Fibroblast of lung (primary cell): ENCODE measurements around the gene PGM2. TPM values are rescaled to one million over a fixed set of nuclear protein-coding genes. Genes with fewer than 3 reads are reported as not detected.

ENCODE experiments used
- DNase-seq, 2 donors: peaks; one replicate each; pipeline versions ENCODE4 v3.0.0 to v3.0.0-alpha.2; 2010; ENCODE audit warnings: low read depth in 2 of 2
- H2AFZ ChIP-seq: 2 replicates; pipeline ENCODE4 v1.5.1; 2012; ENCODE audit warnings: low read length, control low read depth, inconsistent platforms
- H3K27ac ChIP-seq: 2 replicates; pipeline ENCODE4 v1.5.1; 2011; ENCODE audit warnings: low read length, control low read depth; ENCODE audit not compliant: insufficient read depth
- H3K27me3 ChIP-seq: 2 replicates; pipeline ENCODE4 v1.5.1; 2011; ENCODE audit warnings: mild to moderate bottlenecking, low read length; ENCODE audit not compliant: control insufficient read depth, insufficient read depth
- H3K36me3 ChIP-seq: 2 replicates; pipeline ENCODE4 v1.5.1; 2011; ENCODE audit warnings: low read length; ENCODE audit not compliant: control insufficient read depth, insufficient read depth
- H3K4me1 ChIP-seq: 2 replicates; pipeline ENCODE4 v1.5.1; 2011; ENCODE audit warnings: low read length; ENCODE audit not compliant: control insufficient read depth, insufficient read depth; ENCODE audit errors: extremely low read depth
- H3K4me2 ChIP-seq: 2 replicates; pipeline ENCODE4 v1.5.1; 2011; ENCODE audit warnings: low read length, control low read depth; ENCODE audit not compliant: insufficient read depth; ENCODE audit errors: extremely low read depth
- H3K4me3 ChIP-seq, 4 experiments: fragments of 200-600 bp in 1 of 4; sonication (generic) in 1 of 4; replicated peaks in 1 of 4; 2 replicates each; pipeline ENCODE4 v1.5.1; 2011 to 2016; ENCODE audit warnings: low read length in 4 of 4, low read depth in 3 of 4, mild to moderate bottlenecking in 3 of 4, control low read depth in 2 of 4, inconsistent platforms in 1 of 4, mixed read lengths in 1 of 4; ENCODE audit not compliant: insufficient read depth in 1 of 4; ENCODE audit errors: control extremely low read depth in 1 of 4
- H3K79me2 ChIP-seq: 2 replicates; pipeline ENCODE4 v1.5.1; 2012; ENCODE audit warnings: mild to moderate bottlenecking, low read length, inconsistent platforms; ENCODE audit not compliant: control insufficient read depth, insufficient read depth
- H3K9ac ChIP-seq: 2 replicates; pipeline ENCODE4 v1.5.1; 2011; ENCODE audit warnings: mild to moderate bottlenecking, low read length, control low read depth; ENCODE audit not compliant: insufficient read depth
- H3K9me3 ChIP-seq: 2 replicates; pipeline ENCODE4 v1.5.1; 2012; ENCODE audit warnings: low read depth, low read length; ENCODE audit not compliant: control insufficient read depth, insufficient read depth
- H4K20me1 ChIP-seq: 2 replicates; pipeline ENCODE4 v1.5.1; 2011; ENCODE audit warnings: low read length; ENCODE audit not compliant: control insufficient read depth, insufficient read depth; ENCODE audit errors: extremely low read depth
- EZH2 ChIP-seq: IDR thresholded peaks from 2 replicates; pipeline ENCODE4 v1.5.1; 2012; ENCODE audit warnings: low read length, control low read depth, mild to moderate bottlenecking; ENCODE audit errors: missing control alignments
- polyA plus RNA-seq, 2 donors: library from polyadenylated mRNA; depleted of rRNA in 1 of 2; stranded (reverse) in 1 of 2; unstranded in 1 of 2; fragments of >200 nt; gene quantifications; 2 replicates each; pipeline ENCODE4 v1.2.1, GENCODE V29; 2011 to 2012; ENCODE audit warnings: missing spikeins in 1 of 2
- total RNA-seq: library from RNA; depleted of rRNA; stranded (reverse); fragments of >200 nt; gene quantifications from 2 replicates; pipeline ENCODE4 v1.2.1, GENCODE V29; 2014
- TF ChIP-seq, protein P1 (sequence below), 2 donors: IDR thresholded peaks in 1 of 2; conservative IDR thresholded peaks in 1 of 2; 1 replicate in 1 of 2; 2 replicates in 1 of 2; pipeline ENCODE4 v1.5.1; 2011 to 2012; ENCODE audit warnings: low read length in 2 of 2, control low read depth in 1 of 2, inconsistent platforms in 1 of 2, low read depth in 1 of 2, mild to moderate bottlenecking in 1 of 2

PGM2 gene
- total and polyA plus RNA-seq, 2 donors (not counting 1 experiment from before 2014, with no cell fraction given), result 15.0 to 15.1 TPM

DNA sequence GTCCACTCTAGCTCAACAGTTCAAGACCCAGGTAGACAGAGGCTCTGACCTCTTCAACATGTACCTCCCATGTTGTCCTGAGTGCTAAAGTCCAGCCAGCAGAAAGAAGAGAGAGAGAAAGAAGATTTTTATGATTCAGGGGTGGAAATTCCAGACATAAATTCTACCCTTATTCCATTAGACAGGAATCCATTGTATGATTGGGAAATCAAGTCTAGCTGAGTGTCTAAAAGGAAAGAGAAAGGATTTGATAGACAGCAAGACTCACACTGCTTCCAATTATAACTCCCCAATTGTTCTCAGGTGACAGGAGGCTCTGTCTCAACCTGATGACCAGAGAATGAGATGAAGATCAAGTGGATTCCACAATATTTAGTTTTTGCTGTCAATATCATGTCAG lies 27.9 kb upstream of the PGM2 start:
- no peaks in the 10 kb centered on the region for H3K9me3 ChIP-seq
- H3K4me1 ChIP-seq, result no peaks in the 10 kb centered on the region
- DNase-seq, result no peak
- no peak overlapping the region for H3K4me2 ChIP-seq
- H3K79me2 ChIP-seq, result no peaks in the 10 kb centered on the region
- no peaks in the 10 kb centered on the region for H4K20me1 ChIP-seq
- peaks cover 8% of the 10 kb centered on the region for H3K27me3 ChIP-seq
- H3K27ac ChIP-seq, result no peak overlapping the region
- no peak overlapping the region for H3K4me3 ChIP-seq
- no peaks in the 10 kb centered on the region for H3K36me3 ChIP-seq
- TF ChIP-seq, protein P1, sequence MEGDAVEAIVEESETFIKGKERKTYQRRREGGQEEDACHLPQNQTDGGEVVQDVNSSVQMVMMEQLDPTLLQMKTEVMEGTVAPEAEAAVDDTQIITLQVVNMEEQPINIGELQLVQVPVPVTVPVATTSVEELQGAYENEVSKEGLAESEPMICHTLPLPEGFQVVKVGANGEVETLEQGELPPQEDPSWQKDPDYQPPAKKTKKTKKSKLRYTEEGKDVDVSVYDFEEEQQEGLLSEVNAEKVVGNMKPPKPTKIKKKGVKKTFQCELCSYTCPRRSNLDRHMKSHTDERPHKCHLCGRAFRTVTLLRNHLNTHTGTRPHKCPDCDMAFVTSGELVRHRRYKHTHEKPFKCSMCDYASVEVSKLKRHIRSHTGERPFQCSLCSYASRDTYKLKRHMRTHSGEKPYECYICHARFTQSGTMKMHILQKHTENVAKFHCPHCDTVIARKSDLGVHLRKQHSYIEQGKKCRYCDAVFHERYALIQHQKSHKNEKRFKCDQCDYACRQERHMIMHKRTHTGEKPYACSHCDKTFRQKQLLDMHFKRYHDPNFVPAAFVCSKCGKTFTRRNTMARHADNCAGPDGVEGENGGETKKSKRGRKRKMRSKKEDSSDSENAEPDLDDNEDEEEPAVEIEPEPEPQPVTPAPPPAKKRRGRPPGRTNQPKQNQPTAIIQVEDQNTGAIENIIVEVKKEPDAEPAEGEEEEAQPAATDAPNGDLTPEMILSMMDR (conservative IDR thresholded peaks at IDR 0.05 in 1 of 2, IDR thresholded peaks at IDR 0.05 in 1 of 2; ENCODE audit: low read depth in 1 of 2, low read length in 2 of 2), result no peak
- no peak for TF ChIP-seq EZH2
- H2AFZ ChIP-seq, result no peak overlapping the region
- H3K9ac ChIP-seq, result no peak overlapping the region

DNA sequence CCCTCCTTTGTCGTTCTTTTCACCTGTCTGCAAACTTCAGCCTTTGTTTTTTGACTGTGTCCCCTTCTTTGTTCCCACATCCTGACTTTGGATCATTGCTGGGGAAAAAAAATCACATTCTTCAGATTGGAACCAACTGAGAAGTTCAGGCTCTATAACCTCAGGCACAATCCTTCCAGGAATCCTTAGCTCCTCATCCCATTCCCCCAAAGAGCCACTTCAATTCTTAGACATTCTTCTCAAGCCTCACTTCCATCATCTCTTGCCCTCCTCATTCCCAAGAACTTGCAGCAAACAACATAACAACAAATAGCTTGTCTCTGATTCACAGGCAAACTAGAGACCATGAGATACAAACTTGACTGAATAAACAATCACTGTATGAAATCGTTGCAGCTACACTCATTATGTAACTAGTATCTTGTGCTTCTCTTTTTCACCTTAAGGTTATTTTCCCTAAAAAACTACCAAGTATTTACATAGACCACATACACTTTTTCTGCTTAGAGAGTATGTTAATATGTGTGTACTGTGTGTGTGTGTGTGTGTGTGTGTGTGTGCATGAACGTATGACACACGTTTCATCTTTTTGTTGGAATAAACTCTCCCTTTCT lies 26.4 kb upstream of the PGM2 start:
- no peaks in the 10 kb centered on the region for H3K79me2 ChIP-seq
- H3K36me3 ChIP-seq, result no peaks in the 10 kb centered on the region
- no peak overlapping the region for H3K9ac ChIP-seq
- no peaks in the 10 kb centered on the region for H3K4me1 ChIP-seq
- H3K27ac ChIP-seq, result no peak overlapping the region
- H3K27me3 ChIP-seq, result peaks cover 8% of the 10 kb centered on the region
- H3K4me3 ChIP-seq, result no peak overlapping the region
- no peak for TF ChIP-seq EZH2
- TF ChIP-seq, protein P1 (conservative IDR thresholded peaks at IDR 0.05 in 1 of 2, IDR thresholded peaks at IDR 0.05 in 1 of 2; ENCODE audit: low read depth in 1 of 2, low read length in 2 of 2), result no peak
- H2AFZ ChIP-seq, result no peak overlapping the region
- no peaks in the 10 kb centered on the region for H4K20me1 ChIP-seq
- no peak overlapping the region for H3K4me2 ChIP-seq
- H3K9me3 ChIP-seq, result no peaks in the 10 kb centered on the region
- no peak for DNase-seq

DNA sequence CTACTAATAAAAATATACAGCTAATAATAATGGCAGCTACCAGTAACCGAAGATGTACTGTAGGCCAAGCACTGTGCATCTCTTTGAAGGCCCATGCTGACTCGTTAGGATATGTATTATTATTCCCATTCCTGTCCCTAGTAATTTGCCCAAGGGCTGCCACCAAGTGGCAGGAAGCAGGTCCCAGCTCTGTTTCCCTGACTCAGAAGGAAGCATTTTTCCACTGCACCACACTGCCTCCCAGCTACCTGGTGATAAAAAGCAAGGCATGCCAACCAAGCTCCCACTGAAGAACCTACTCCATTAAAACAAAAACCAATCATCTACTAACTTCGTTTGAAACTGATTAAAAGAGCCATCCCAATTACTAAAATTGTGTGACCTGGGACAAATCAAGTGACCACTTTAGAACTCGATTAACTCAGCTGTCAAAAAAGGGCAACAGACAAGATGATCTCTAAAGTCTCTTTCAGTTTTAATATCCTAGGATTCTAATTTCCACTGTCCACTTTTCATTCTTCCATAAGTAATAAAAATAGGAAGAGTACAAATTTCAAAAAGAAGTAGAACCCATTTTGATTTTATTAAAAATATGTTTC lies 24.3 kb upstream of the PGM2 start:
- H3K36me3 ChIP-seq, result no peaks in the 10 kb centered on the region
- peak; percentile 54 to 80 for DNase-seq
- no peak overlapping the region for H3K4me3 ChIP-seq
- no peak overlapping the region for H3K4me2 ChIP-seq
- no peak overlapping the region for H3K27ac ChIP-seq
- no peaks in the 10 kb centered on the region for H3K9me3 ChIP-seq
- no peaks in the 10 kb centered on the region for H3K79me2 ChIP-seq
- H4K20me1 ChIP-seq, result no peaks in the 10 kb centered on the region
- H3K27me3 ChIP-seq, result peaks cover 6% of the 10 kb centered on the region
- H2AFZ ChIP-seq, result no peak overlapping the region
- no peaks in the 10 kb centered on the region for H3K4me1 ChIP-seq
- no peak for TF ChIP-seq EZH2
- TF ChIP-seq, protein P1 (conservative IDR thresholded peaks at IDR 0.05 in 1 of 2, IDR thresholded peaks at IDR 0.05 in 1 of 2; ENCODE audit: low read depth in 1 of 2, low read length in 2 of 2), result peak; percentile 32 to 75
- H3K9ac ChIP-seq, result no peak overlapping the region
